ENCODE measurements around the gene ALDH1L1. TPM values are rescaled to one million over a fixed set of nuclear protein-coding genes. Genes with fewer than 3 reads are reported as not detected.

Gene ALDH1L1
- total and polyA plus RNA-seq, 2 experiments from 2014 or later = 1.0 to 1.3 TPM

DNA sequence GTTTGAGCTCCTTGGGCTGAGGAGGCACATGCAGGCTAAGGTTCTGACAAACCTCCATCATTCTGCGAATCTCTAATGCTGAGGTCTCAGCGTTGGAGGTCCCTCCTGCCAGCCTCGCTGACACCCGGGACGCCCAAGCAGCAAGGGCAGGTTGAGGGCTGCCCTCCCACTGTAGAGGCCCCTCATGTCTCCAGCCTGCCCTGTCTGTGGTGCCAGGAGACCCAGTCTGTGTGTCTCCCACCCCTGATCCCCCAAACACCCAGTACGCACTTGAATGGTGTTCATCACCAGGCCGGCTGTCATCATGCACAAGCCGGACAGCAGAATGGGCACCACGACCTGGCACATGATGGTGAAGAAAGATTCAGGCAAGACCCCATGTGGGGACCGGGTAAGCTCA is 124.3 kb downstream of the ALDH1L1 start:
- no peak overlapping the region for H3K4me2 ChIP-seq
- no peaks in the 10 kb centered on the region for H3K36me3 ChIP-seq (ENCODE audit: insufficient read depth)
- DNase-seq (ENCODE audit: low spot score) (no peak), ATAC-seq (no peak)
- H3K27me3 ChIP-seq (ENCODE audit: insufficient read depth) = no peaks in the 10 kb centered on the region
- H3K4me3 Mint-ChIP-seq = no peak overlapping the region
- no peak overlapping the region for H3K27ac ChIP-seq (ENCODE audit: low read depth)
- no peak overlapping the region for H2AFZ ChIP-seq
- peaks cover 7% of the 10 kb centered on the region for H3K4me1 Mint-ChIP-seq
- H3K4me3 ChIP-seq = no peak overlapping the region
- H3K27ac Mint-ChIP-seq = no peak overlapping the region
- no peak for TF ChIP-seq POLR2AphosphoS5 (IDR thresholded peaks at IDR 0.05; ENCODE audit: low read depth)
- no peak for TF ChIP-seq EZH2 (IDR thresholded peaks at IDR 0.05; ENCODE audit: low read depth, unreplicated experiment)
- no peaks in the 10 kb centered on the region for H3F3A ChIP-seq (replicated peaks; ENCODE audit: low read depth)
- no peaks in the 10 kb centered on the region for H3K79me2 ChIP-seq (replicated peaks; ENCODE audit: insufficient read depth)
- no peaks in the 10 kb centered on the region for H3K4me1 ChIP-seq (ENCODE audit: insufficient read depth)
- H3K9me3 Mint-ChIP-seq = no peaks in the 10 kb centered on the region
- no peaks in the 10 kb centered on the region for H4K20me1 ChIP-seq (replicated peaks; ENCODE audit: insufficient read depth)
- peaks cover 6% of the 10 kb centered on the region for H3K27me3 Mint-ChIP-seq (ENCODE audit: insufficient read depth, low read depth, poor library complexity)
- no peaks in the 10 kb centered on the region; the same call in 2 of the 3 replicates for H3K36me3 Mint-ChIP-seq (ENCODE audit: low read depth)
- no peaks in the 10 kb centered on the region for H3K9me2 ChIP-seq (ENCODE audit: insufficient read depth)

- Mint-ChIP-seq H3K27ac (no peak overlapping the region), H3K36me3 (ENCODE audit: low read depth) (no peaks in the 10 kb centered on the region; the same call in 2 of the 3 replicates), H3K4me3 (no peak overlapping the region), H3K4me1 (peaks cover 7% of the 10 kb centered on the region), H3K9me3 (no peaks in the 10 kb centered on the region), H3K27me3 (ENCODE audit: insufficient read depth, low read depth, poor library complexity) (peaks cover 6% of the 10 kb centered on the region)
- Histone ChIP-seq H3K36me3 (ENCODE audit: insufficient read depth) (no peaks in the 10 kb centered on the region), H3F3A (replicated peaks; ENCODE audit: low read depth) (no peaks in the 10 kb centered on the region), H4K20me1 (replicated peaks; ENCODE audit: insufficient read depth) (no peaks in the 10 kb centered on the region), H3K4me2 (no peak overlapping the region), H3K79me2 (replicated peaks; ENCODE audit: insufficient read depth) (no peaks in the 10 kb centered on the region), H3K27ac (ENCODE audit: low read depth) (no peak overlapping the region), H3K9me2 (ENCODE audit: insufficient read depth) (no peaks in the 10 kb centered on the region), H3K4me1 (ENCODE audit: insufficient read depth) (no peaks in the 10 kb centered on the region), H3K4me3 (no peak overlapping the region), H2AFZ (no peak overlapping the region), H3K27me3 (ENCODE audit: insufficient read depth) (no peaks in the 10 kb centered on the region)
- ATAC-seq = no peak
- no peak for DNase-seq (ENCODE audit: low spot score)
- TF ChIP-seq CREB1 (CRISPR knock-in tag; IDR thresholded peaks at IDR 0.05; ENCODE audit: low read depth) = no peak
- no peak for TF ChIP-seq JUNB (IDR thresholded peaks at IDR 0.05; ENCODE audit: unreplicated experiment)
- no peak for TF ChIP-seq NANOG (IDR thresholded peaks at IDR 0.05; ENCODE audit: borderline replicate concordance)
- TF ChIP-seq ZNF331 (CRISPR knock-in tag; IDR thresholded peaks at IDR 0.05; ENCODE audit: low read depth) = no peak
- TF ChIP-seq ETS1 (IDR thresholded peaks at IDR 0.05) = no peak
- TF ChIP-seq ZNF114 (CRISPR knock-in tag; IDR thresholded peaks at IDR 0.05) = no peak
- TF ChIP-seq EZH2phosphoT487 (IDR thresholded peaks at IDR 0.05; ENCODE audit: unreplicated experiment) = no peak
- no peak for TF ChIP-seq CTCF (conservative IDR thresholded peaks at IDR 0.05; ENCODE audit: low read depth in 2 of 2)
- TF ChIP-seq ZNF462 (CRISPR knock-in tag; IDR thresholded peaks at IDR 0.05) = no peak
These were observed 125.5 kb downstream of the ALDH1L1 start for GRCh38 chr3:126054870-126055269.
